Effector memory CD4-positive, alpha-beta T cell (primary cell): Measurements from ENCODE around the gene CCT3.
"Not testable (repeated sequence)": the region's sequence is repeated elsewhere in the genome, so short reads cannot be mapped to it uniquely, and the experiment has no call there.

Experiments used
- DNase-seq, 3 donors: peaks; one replicate each; pipeline ENCODE4 v3.0.0-alpha.2; 2020
- H3K27ac ChIP-seq: 2 replicates; pipeline ENCODE4 v1.7.0; 2013; ENCODE audit warnings: mild to moderate bottlenecking, low read length, moderate library complexity; ENCODE audit not compliant: insufficient read depth, poor library complexity, severe bottlenecking
- H3K27me3 ChIP-seq: replicated peaks from 2 replicates; pipeline ENCODE4 v1.7.0; 2013; ENCODE audit warnings: mild to moderate bottlenecking, low read length; ENCODE audit not compliant: insufficient read depth, control insufficient read depth, poor library complexity, severe bottlenecking
- H3K36me3 ChIP-seq: 2 replicates; pipeline ENCODE4 v1.7.0; 2013; ENCODE audit warnings: mild to moderate bottlenecking, low read length, moderate library complexity; ENCODE audit not compliant: control insufficient read depth, insufficient read depth
- H3K4me1 ChIP-seq: 2 replicates; pipeline ENCODE4 v1.7.0; 2013; ENCODE audit warnings: low read length, mild to moderate bottlenecking; ENCODE audit not compliant: control insufficient read depth, insufficient read depth, poor library complexity, severe bottlenecking
- H3K4me3 ChIP-seq: 2 replicates; pipeline ENCODE4 v1.7.0; 2013; ENCODE audit warnings: low read length, low read depth, mild to moderate bottlenecking; ENCODE audit not compliant: insufficient read depth, poor library complexity, severe bottlenecking
- H3K9me3 ChIP-seq: 2 replicates; pipeline ENCODE4 v1.7.0; 2013; ENCODE audit warnings: mild to moderate bottlenecking, low read length, moderate library complexity; ENCODE audit not compliant: control insufficient read depth

CCT3 gene

GRCh38 chr1:156379420-156380165 lies 41.5 kb upstream of the CCT3 start:
- H3K27me3 ChIP-seq: no peaks in the 10 kb centered on the region
- no peak for DNase-seq
- no peaks in the 10 kb centered on the region for H3K4me1 ChIP-seq
- no peak overlapping the region for H3K27ac ChIP-seq
- no peaks in the 10 kb centered on the region for H3K9me3 ChIP-seq
- no peaks in the 10 kb centered on the region for H3K36me3 ChIP-seq
- H3K4me3 ChIP-seq: no peak overlapping the region

- Histone ChIP-seq H3K4me1 (no peaks in the 10 kb centered on the region), H3K9me3 (no peaks in the 10 kb centered on the region), H3K27me3 (no peaks in the 10 kb centered on the region), H3K4me3 (no peak overlapping the region), H3K36me3 (no peaks in the 10 kb centered on the region), H3K27ac (no peak overlapping the region)
- DNase-seq: no peak
Observed at GRCh38 chr1:156378557-156378956, 40.5 kb upstream of the CCT3 start.

GRCh38 chr1:156376958-156377919 lies 39.1 kb upstream of the CCT3 start:
- no peaks in the 10 kb centered on the region for H3K9me3 ChIP-seq
- peaks cover 1% of the 10 kb centered on the region for H3K27me3 ChIP-seq
- H3K4me1 ChIP-seq: no peaks in the 10 kb centered on the region
- no peak overlapping the region for H3K27ac ChIP-seq
- H3K36me3 ChIP-seq: no peaks in the 10 kb centered on the region
- H3K4me3 ChIP-seq: no peak overlapping the region
- no peak for DNase-seq

GRCh38 chr1:156376146-156376545 lies 38.1 kb upstream of the CCT3 start:
- no peak for DNase-seq
- H3K4me1 ChIP-seq: no peaks in the 10 kb centered on the region
- no peak overlapping the region for H3K4me3 ChIP-seq
- no peaks in the 10 kb centered on the region for H3K36me3 ChIP-seq
- no peaks in the 10 kb centered on the region for H3K9me3 ChIP-seq
- H3K27ac ChIP-seq: no peak overlapping the region
- H3K27me3 ChIP-seq: peaks cover 7% of the 10 kb centered on the region

- no peak for DNase-seq
- no peaks in the 10 kb centered on the region for H3K9me3 ChIP-seq
- no peak overlapping the region for H3K27ac ChIP-seq
- no peaks in the 10 kb centered on the region for H3K36me3 ChIP-seq
- H3K4me3 ChIP-seq: no peak overlapping the region
- peaks cover 3% of the 10 kb centered on the region for H3K4me1 ChIP-seq
- H3K27me3 ChIP-seq: peaks cover 16% of the 10 kb centered on the region
Observed at GRCh38 chr1:156373546-156373945, 35.5 kb upstream of the CCT3 start.

DNA sequence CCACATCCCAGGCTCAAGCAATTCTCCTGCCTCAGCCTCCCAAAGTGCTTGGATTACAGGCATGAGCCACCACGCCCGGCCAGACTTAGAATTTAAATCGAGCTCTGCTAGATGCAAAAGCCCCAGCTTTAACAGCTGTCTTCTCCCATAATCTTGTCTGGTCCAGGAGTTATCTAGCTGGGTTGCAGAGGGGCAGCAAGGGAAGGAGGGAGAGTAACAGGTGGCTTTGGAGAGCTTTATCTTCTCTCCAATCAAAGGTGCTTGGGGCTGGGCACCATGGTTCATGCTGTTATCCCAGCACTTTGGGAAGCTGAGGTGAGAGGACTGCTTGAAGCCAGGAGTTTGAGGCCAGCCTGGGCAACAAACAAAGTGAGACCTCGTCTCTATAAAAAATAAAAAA lies 34.8 kb upstream of the CCT3 start:
- no peaks in the 10 kb centered on the region for H3K9me3 ChIP-seq
- H3K36me3 ChIP-seq: no peaks in the 10 kb centered on the region
- H3K4me3 ChIP-seq: no peak overlapping the region
- H3K4me1 ChIP-seq: peaks cover 3% of the 10 kb centered on the region
- H3K27me3 ChIP-seq: peaks cover 16% of the 10 kb centered on the region
- no peak overlapping the region for H3K27ac ChIP-seq
- no peak for DNase-seq

DNA sequence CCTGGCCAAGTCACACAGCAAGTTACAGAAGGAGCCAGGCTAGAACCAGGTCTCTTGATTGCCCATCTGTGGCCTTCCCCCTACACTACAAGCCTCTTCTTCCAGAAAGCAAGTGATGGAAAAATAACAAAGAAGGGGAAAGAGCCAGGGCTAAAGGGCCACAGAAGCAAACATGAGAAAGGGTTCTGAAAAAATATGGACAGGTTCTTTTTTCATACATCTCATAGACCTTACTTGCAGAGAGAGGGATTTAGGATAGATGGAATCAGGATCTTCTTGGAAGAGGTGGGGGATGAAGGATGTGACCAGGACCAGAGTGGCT lies 34.1 kb upstream of the CCT3 start:
- H3K9me3 ChIP-seq: no peaks in the 10 kb centered on the region
- no peak overlapping the region for H3K27ac ChIP-seq
- H3K4me1 ChIP-seq: peaks cover 3% of the 10 kb centered on the region
- H3K36me3 ChIP-seq: no peaks in the 10 kb centered on the region
- H3K4me3 ChIP-seq: no peak overlapping the region
- DNase-seq: no peak
- H3K27me3 ChIP-seq: peaks cover 22% of the 10 kb centered on the region

DNA sequence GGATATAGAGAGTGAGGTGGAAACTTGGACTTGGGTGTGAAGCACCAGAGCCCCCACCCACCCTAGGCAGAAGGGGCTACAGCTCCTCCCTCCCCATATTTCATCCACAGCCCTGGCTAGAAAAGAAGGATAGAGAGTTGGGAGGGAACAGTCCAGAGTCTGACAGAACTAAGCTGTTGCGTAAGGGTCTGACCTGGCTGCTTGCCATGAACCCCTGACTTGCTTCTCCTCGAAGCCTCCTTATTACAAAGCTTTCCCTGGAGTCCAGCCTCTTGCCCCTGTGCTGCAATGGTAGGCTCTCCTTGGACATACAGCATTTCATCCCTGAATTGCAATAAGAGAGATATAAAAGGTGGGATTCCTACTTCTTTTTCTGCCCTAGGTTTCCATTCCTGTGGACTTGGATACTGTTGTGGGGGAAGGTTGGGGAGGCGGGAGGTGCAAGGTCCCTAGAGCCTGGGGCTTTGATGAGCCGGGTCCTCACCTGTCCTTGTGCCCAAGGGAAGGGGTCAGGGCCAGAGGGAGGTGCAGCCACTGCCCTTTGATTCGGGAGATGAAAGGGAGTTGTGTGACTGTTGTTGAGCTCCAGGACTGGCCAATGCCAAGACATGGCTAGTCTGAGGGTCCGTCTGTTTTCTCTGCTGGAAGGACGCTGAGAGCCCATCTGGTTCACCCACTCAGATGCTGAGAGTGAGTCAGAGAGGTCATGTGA lies 33.6 kb upstream of the CCT3 start:
- H3K9me3 ChIP-seq: no peaks in the 10 kb centered on the region
- no peak overlapping the region for H3K4me3 ChIP-seq
- H3K36me3 ChIP-seq: no peaks in the 10 kb centered on the region
- DNase-seq: no peak
- H3K27me3 ChIP-seq: peaks cover 22% of the 10 kb centered on the region
- no peak overlapping the region for H3K27ac ChIP-seq
- H3K4me1 ChIP-seq: peaks cover 3% of the 10 kb centered on the region

GRCh38 chr1:156369685-156370286 lies 31.7 kb upstream of the CCT3 start:
- H3K27me3 ChIP-seq: peaks cover 22% of the 10 kb centered on the region
- H3K36me3 ChIP-seq, H3K9me3 ChIP-seq, H3K4me3 ChIP-seq, DNase-seq, H3K27ac ChIP-seq, H3K4me1 ChIP-seq: not testable (repeated sequence)
